GM19238 (cell line): Measurements from ENCODE around the gene SPR.
"Not testable (repeated sequence)": the region's sequence is repeated elsewhere in the genome, so short reads cannot be mapped to it uniquely, and the experiment has no call there.

Experiments
- DNase-seq: peaks from one replicate; pipeline ENCODE4 v3.0.0; 2011; ENCODE audit warnings: low spot score; ENCODE audit not compliant: insufficient read length

Gene SPR

GRCh38 chr2:72888438-72889202 lies 1.4 kb downstream of the SPR start:
- DNase-seq: no peak

- no peak for DNase-seq
These were observed 2.8 kb downstream of the SPR start for GRCh38 chr2:72889991-72890390.

- no peak for DNase-seq
These were observed 4.0 kb downstream of the SPR start for GRCh38 chr2:72891091-72891818.

- DNase-seq: peak; percentile 64
These were observed 5.4 kb downstream of the SPR start for GRCh38 chr2:72892506-72893173.

- DNase-seq: peak; percentile 43
These were observed 6.5 kb downstream of the SPR start for GRCh38 chr2:72893594-72894319.

GRCh38 chr2:72894514-72894913 lies 7.3 kb downstream of the SPR start:
- DNase-seq: no peak

- DNase-seq: no peak
These were observed 7.9 kb downstream of the SPR start for GRCh38 chr2:72895154-72895553.

GRCh38 chr2:72895759-72896281 lies 8.6 kb downstream of the SPR start:
- DNase-seq: no peak

- no peak for DNase-seq
These were observed 9.2 kb downstream of the SPR start for GRCh38 chr2:72896446-72896845.

GRCh38 chr2:72897785-72898584 lies 10.8 kb downstream of the SPR start:
- no peak for DNase-seq

GRCh38 chr2:72898585-72898906 lies 11.3 kb downstream of the SPR start:
- DNase-seq: no peak

GRCh38 chr2:72900191-72900825 lies 13.1 kb downstream of the SPR start:
- no peak for DNase-seq

GRCh38 chr2:72901426-72901825 lies 14.2 kb downstream of the SPR start:
- DNase-seq: no peak

- not testable (repeated sequence) for DNase-seq
These were observed 20.2 kb downstream of the SPR start for GRCh38 chr2:72907369-72907768.

- no peak for DNase-seq
These were observed 21.5 kb downstream of the SPR start for GRCh38 chr2:72908741-72909140.

- no peak for DNase-seq
These were observed 24.0 kb downstream of the SPR start for GRCh38 chr2:72911256-72911655.

- no peak for DNase-seq
These were observed 26.4 kb downstream of the SPR start for GRCh38 chr2:72913486-72914205.

GRCh38 chr2:72914206-72914559 lies 27.0 kb downstream of the SPR start:
- no peak for DNase-seq

- DNase-seq: no peak
These were observed 27.5 kb downstream of the SPR start for GRCh38 chr2:72914589-72915319.
